ENCODE results near the gene PTPN3. TPM values are rescaled to one million over a fixed set of nuclear protein-coding genes. Genes with fewer than 3 reads are reported as not detected.
A peak's percentile ranks its signal among the peaks of the same experiment; 100 is the strongest.

PTPN3 gene
- total and polyA plus RNA-seq, 5 experiments from 2014 or later: not detected

DNA sequence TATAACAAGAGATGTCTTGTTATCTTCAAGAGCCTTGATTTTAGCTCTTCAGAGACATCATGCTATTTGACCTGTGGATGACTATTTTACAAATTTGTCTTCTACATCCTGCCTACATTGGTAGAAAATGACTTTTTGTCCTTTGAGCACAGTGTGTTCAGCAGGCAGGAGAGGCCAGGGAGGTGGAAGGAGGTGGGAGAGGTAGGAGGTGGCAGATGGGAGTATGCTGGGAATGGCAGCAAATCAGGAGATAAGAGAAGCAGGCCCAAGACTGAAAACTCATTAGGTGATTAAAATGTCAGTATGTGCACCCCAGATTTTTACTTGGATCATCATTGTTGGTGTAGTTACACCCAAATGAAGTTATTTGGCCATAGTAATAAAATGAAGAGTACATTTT, 44.1 kb downstream of the PTPN3 start:
- H3K27ac Mint-ChIP-seq: no peak overlapping the region

DNA sequence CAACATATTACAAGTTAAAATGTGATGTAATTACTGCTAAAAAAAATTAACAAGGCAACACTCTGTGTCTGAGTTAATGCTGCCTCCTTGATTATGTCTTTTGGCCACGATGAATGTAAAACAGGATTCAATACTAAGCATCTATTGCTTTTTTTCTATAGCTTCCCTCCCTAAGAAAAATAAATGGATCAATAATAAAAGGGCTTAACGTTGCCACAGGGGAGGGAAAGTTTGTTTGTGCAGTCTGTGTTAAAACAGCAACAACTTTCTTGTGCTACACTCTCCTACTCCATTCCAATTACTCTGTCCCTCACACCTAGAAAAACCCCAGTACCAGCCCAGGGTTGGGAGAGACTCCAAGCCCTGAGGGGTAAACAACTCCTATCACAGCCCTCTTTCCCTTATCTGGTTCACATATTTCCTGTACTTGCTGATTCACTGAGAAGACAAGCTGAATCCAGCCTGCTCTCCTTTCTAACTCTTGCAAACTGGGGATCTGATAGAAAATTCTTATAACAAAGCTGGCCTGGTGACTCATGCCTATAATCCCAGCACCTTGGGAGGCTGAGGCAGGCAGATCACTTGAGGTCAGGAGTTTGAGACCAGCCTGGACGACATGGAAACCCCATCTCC, 44.8 kb downstream of the PTPN3 start:
- no peak for DNase-seq
- POLR2A ChIA-PET: no interaction called here
- Mint-ChIP-seq H3K9me3 (peaks cover 0 to 1% (median 0%) of the 10 kb centered on the region in 9 donors), H3K27me3 (peaks cover 6 to 21% (median 11%) of the 10 kb centered on the region in 5 donors), H3K4me1 (no peaks in the 10 kb centered on the region), H3K27ac (no peak overlapping the region), H3K36me3 (no peaks in the 10 kb centered on the region), H3K4me3 (no peak overlapping the region)
- ATAC-seq: no peak

More for the DNA sequence above, 44.1 kb downstream of the PTPN3 start:
- H3K4me1 Mint-ChIP-seq: no peaks in the 10 kb centered on the region
- H3K9me3 Mint-ChIP-seq: peaks cover 0 to 1% (median 0%) of the 10 kb centered on the region in 9 donors
- DNase-seq: no peak
- H3K4me3 Mint-ChIP-seq: no peak overlapping the region
- H3K36me3 Mint-ChIP-seq: no peaks in the 10 kb centered on the region
- POLR2A ChIA-PET: no interaction called here
- H3K27me3 Mint-ChIP-seq: peaks cover 6 to 21% (median 11%) of the 10 kb centered on the region in 5 donors
- ATAC-seq: no peak

- no peak overlapping the region for H3K4me3 Mint-ChIP-seq
- H3K27ac Mint-ChIP-seq: no peak overlapping the region
- POLR2A ChIA-PET: no interaction called here
- H3K36me3 Mint-ChIP-seq: no peaks in the 10 kb centered on the region
- ATAC-seq (no peak), DNase-seq (no peak)
- peaks cover 0 to 3% (median 1%) of the 10 kb centered on the region in 4 donors for H3K4me1 Mint-ChIP-seq
- H3K27me3 Mint-ChIP-seq: peaks cover 6 to 21% (median 11%) of the 10 kb centered on the region in 5 donors
- H3K9me3 Mint-ChIP-seq: peaks cover 0 to 1% (median 0%) of the 10 kb centered on the region in 9 donors
Measured at GRCh38 chr9:109452761-109453160, 45.3 kb downstream of the PTPN3 start.

- Mint-ChIP-seq H3K36me3 (no peaks in the 10 kb centered on the region), H3K4me1 (peaks cover 0 to 6% (median 2%) of the 10 kb centered on the region in 4 donors), H3K9me3 (peaks cover 0 to 1% (median 0%) of the 10 kb centered on the region in 9 donors), H3K4me3 (no peak overlapping the region), H3K27ac (no peak overlapping the region), H3K27me3 (peaks cover 6 to 20% (median 9%) of the 10 kb centered on the region in 5 donors)
- ATAC-seq (no peak), DNase-seq (no peak)
- POLR2A ChIA-PET: no interaction called here
Measured at GRCh38 chr9:109451311-109452025, 46.6 kb downstream of the PTPN3 start.

GRCh38 chr9:109450346-109450745, 47.8 kb downstream of the PTPN3 start:
- Mint-ChIP-seq H3K9me3 (peaks cover 0 to 1% (median 0%) of the 10 kb centered on the region in 9 donors), H3K27me3 (peaks cover 2 to 16% (median 6%) of the 10 kb centered on the region in 5 donors), H3K27ac (no peak overlapping the region), H3K4me3 (no peak overlapping the region), H3K4me1 (peaks cover 0 to 6% (median 2%) of the 10 kb centered on the region in 4 donors), H3K36me3 (no peaks in the 10 kb centered on the region)
- ATAC-seq (no peak), DNase-seq (no peak)
- POLR2A ChIA-PET: no interaction called here

- Mint-ChIP-seq H3K36me3 (no peaks in the 10 kb centered on the region), H3K27ac (no peak overlapping the region), H3K4me3 (no peak overlapping the region), H3K27me3 (peaks cover 0 to 9% (median 4%) of the 10 kb centered on the region in 5 donors), H3K9me3 (peaks cover 0 to 1% (median 0%) of the 10 kb centered on the region in 9 donors), H3K4me1 (peaks cover 0 to 6% (median 2%) of the 10 kb centered on the region in 4 donors)
- POLR2A ChIA-PET: no interaction called here
- DNase-seq (no peak), ATAC-seq (no peak)
Measured at GRCh38 chr9:109449036-109449798, 48.9 kb downstream of the PTPN3 start.

DNA sequence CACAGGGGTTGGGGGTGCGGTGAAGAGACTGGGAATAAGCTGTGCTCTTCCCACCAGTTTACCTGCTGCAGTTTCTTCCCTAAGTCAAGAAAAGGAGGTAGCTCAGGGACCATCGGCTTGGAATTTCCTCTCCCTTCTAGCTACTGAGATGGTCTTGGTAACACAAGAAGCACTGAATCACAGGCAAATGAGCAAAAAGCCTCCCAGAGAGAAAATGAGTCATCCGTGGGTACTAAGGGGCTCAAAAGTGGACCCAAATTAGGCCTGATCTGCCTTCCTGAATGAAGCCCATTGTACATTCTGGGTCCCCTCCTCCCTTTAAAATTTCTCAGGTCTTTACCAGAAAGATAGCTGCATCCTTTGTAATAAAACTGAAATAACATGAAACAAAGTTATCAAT, 49.9 kb downstream of the PTPN3 start:
- POLR2A ChIA-PET: interaction anchor here (0.9 kb wide), 1 partner anchor 44 kb away, joined by 3 read pairs; no protein-coding TSS in a partner anchor
- no peaks in the 10 kb centered on the region for H3K36me3 Mint-ChIP-seq

GRCh38 chr9:109447329-109448076, 50.6 kb downstream of the PTPN3 start:
- ATAC-seq: no peak
- Mint-ChIP-seq H3K36me3 (no peaks in the 10 kb centered on the region), H3K27ac (peak overlapping the region in 1 of 10 donors; percentile 30), H3K27me3 (peaks cover 0 to 10% (median 2%) of the 10 kb centered on the region in 5 donors), H3K4me1 (peaks cover 0 to 6% (median 2%) of the 10 kb centered on the region in 4 donors), H3K9me3 (peaks cover 0 to 1% (median 0%) of the 10 kb centered on the region in 9 donors), H3K4me3 (no peak overlapping the region)
- no peak for DNase-seq
- POLR2A ChIA-PET: interaction anchor here (0.9 kb wide), 1 partner anchor 45 kb away, joined by 3 read pairs; no protein-coding TSS in a partner anchor

More for the DNA sequence above, 49.9 kb downstream of the PTPN3 start:
- DNase-seq (no peak), ATAC-seq (no peak)
- Mint-ChIP-seq H3K4me3 (no peak overlapping the region), H3K27me3 (peaks cover 0 to 10% (median 2%) of the 10 kb centered on the region in 5 donors), H3K27ac (no peak overlapping the region), H3K4me1 (peaks cover 0 to 6% (median 2%) of the 10 kb centered on the region in 4 donors), H3K9me3 (peaks cover 0 to 1% (median 0%) of the 10 kb centered on the region in 9 donors)

DNA sequence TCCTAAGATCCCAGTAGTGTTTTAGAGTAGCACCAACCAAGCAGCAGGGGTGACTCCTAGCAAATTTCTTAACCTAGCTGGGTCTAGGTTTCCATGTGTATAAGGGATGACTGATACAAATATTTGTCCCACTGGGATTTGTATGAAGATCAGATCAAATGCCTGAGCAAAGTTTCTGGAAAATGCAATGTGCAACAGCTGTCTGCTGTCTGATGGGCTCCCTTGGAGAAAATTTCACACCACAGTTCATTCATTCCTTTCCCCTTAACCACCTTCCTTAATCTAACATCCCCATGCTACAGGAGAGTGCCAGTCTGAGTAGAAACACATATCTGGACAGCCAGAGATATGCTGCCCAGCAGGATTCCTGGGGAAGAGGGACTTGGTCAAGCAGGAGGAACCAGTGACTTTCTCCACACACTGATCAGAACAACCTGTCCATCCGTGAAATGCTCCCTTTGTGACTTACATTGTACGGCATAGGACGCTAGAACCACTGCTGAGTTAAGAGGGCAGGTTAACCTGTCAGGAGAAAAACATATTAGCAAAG, 53.3 kb downstream of the PTPN3 start:
- no peak overlapping the region for H3K27ac Mint-ChIP-seq
- peaks cover 0 to 10% (median 0%) of the 10 kb centered on the region in 5 donors for H3K27me3 Mint-ChIP-seq
- H3K4me1 Mint-ChIP-seq: peaks cover 4 to 23% (median 14%) of the 10 kb centered on the region in 4 donors
- POLR2A ChIA-PET: no interaction called here
- no peaks in the 10 kb centered on the region for H3K36me3 Mint-ChIP-seq
- no peak overlapping the region for H3K4me3 Mint-ChIP-seq
- H3K9me3 Mint-ChIP-seq: peaks cover 0 to 1% (median 0%) of the 10 kb centered on the region in 9 donors
- DNase-seq: no peak
- no peak for ATAC-seq

DNA sequence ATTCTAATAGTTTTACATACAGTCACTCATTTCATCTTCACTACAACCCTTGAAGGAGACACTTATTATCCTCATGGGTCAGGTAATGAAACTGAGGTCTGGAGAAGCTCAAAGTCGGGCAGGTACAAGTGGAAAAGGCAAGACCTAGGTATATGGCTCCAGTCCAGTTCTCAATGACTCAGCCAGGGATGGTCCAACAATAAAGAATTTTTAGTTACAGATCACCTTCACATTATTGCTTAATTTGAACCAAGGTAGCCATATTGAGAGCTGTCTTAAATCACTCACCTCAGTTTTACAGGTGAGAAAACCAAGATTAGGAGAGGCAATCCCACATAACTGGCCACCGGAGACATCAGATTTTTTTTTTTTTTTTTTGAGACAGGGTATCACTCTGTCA, 55.4 kb downstream of the PTPN3 start:
- Mint-ChIP-seq H3K27me3 (peaks cover 0 to 14% (median 4%) of the 10 kb centered on the region in 5 donors), H3K4me3 (no peak overlapping the region), H3K36me3 (no peaks in the 10 kb centered on the region), H3K9me3 (peaks cover 0 to 5% (median 0%) of the 10 kb centered on the region in 9 donors), H3K4me1 (peaks cover 3 to 22% (median 14%) of the 10 kb centered on the region in 4 donors), H3K27ac (no peak overlapping the region)
- ATAC-seq (no peak), DNase-seq (no peak)
- POLR2A ChIA-PET: no interaction called here

- POLR2A ChIA-PET: no interaction called here
- Mint-ChIP-seq H3K27me3 (peaks cover 0 to 14% (median 4%) of the 10 kb centered on the region in 5 donors), H3K9me3 (peaks cover 0 to 5% (median 0%) of the 10 kb centered on the region in 9 donors), H3K4me3 (no peak overlapping the region), H3K27ac (peak overlapping the region in 1 of 10 donors; percentile 43), H3K4me1 (peaks cover 2 to 19% (median 14%) of the 10 kb centered on the region in 4 donors), H3K36me3 (no peaks in the 10 kb centered on the region)
- DNase-seq (no peak), ATAC-seq (no peak)
Measured at GRCh38 chr9:109441296-109441695, 56.8 kb downstream of the PTPN3 start.
